ENCODE data around the gene MSGN1. TPM values are rescaled to one million over a fixed set of nuclear protein-coding genes. Genes with fewer than 3 reads are reported as not detected.
"Not testable (repeated sequence)": the region's sequence is repeated elsewhere in the genome, so short reads cannot be mapped to it uniquely, and the experiment has no call there.

MSGN1 gene
- total RNA-seq, 1 donor from 2014 or later = not detected

DNA sequence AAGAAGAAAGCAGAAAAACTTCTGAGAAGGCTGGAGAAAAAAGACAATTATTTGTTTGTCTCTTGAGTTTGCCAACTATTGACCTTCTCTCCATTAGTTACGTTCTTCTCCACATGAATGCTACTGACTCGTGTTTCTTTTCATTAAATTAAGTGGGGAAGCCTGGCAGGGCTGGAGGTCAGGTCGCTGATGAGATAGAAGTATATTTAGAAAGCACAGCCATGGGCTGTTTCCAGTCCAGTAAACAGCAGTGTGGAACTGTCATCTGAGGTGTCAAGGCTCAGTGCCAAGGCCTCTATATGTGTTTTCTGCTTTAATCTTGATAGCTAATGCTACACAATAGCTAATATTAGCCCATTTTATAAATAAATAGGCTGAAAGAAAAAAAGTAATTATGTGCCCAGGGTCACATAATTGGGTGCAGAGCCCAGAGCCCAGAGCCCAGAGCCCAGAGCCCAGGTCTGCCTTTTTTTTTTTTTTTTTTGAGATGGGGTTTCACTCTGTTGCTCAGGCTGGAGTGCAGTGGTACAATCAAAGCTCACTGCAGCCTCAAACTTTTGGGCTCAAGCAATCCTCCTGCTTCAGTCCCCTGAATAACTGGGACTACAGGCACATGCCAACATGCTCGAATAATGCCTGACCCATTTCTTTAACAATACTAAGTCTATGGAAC is 6.3 kb downstream of the MSGN1 start:
- Mint-ChIP-seq H3K27me3 (ENCODE audit: low read depth) (peaks cover 15% of the 10 kb centered on the region), H3K4me3 (ENCODE audit: unreplicated experiment) (no peak overlapping the region), H3K4me1 (ENCODE audit: low read depth) (peaks cover 3% of the 10 kb centered on the region), H3K9me3 (ENCODE audit: low read depth) (no peaks in the 10 kb centered on the region), H3K27ac (ENCODE audit: unreplicated experiment) (no peak overlapping the region), H3K36me3 (ENCODE audit: low read depth) (peaks cover 4% of the 10 kb centered on the region)
- no peak for DNase-seq (ENCODE audit: low spot score)
- TF ChIP-seq, protein P1, sequence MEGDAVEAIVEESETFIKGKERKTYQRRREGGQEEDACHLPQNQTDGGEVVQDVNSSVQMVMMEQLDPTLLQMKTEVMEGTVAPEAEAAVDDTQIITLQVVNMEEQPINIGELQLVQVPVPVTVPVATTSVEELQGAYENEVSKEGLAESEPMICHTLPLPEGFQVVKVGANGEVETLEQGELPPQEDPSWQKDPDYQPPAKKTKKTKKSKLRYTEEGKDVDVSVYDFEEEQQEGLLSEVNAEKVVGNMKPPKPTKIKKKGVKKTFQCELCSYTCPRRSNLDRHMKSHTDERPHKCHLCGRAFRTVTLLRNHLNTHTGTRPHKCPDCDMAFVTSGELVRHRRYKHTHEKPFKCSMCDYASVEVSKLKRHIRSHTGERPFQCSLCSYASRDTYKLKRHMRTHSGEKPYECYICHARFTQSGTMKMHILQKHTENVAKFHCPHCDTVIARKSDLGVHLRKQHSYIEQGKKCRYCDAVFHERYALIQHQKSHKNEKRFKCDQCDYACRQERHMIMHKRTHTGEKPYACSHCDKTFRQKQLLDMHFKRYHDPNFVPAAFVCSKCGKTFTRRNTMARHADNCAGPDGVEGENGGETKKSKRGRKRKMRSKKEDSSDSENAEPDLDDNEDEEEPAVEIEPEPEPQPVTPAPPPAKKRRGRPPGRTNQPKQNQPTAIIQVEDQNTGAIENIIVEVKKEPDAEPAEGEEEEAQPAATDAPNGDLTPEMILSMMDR (IDR thresholded peaks at IDR 0.05) = no peak

DNA sequence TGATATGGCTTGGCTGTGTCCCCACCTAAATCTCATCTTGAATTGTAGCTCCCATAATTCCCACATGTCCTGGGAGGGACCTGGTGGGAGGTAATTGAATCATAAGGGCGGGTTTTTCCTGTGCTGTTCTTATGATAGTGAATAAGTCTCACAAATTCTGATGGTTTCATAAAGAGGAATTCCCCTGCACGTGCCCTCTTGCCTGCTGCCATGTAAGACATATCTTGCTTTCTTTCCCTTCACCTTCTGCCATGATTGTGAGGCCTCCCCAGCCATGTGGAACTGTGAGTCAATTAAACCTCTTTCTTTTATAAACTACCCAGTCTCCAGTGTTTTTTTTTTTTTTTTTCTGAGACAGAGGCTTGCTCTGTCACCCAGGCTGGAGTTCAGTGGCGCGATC is 7.4 kb downstream of the MSGN1 start:
- not testable (repeated sequence) for H3K4me1 Mint-ChIP-seq (ENCODE audit: low read depth); H3K36me3 Mint-ChIP-seq (ENCODE audit: low read depth); H3K4me3 Mint-ChIP-seq (ENCODE audit: unreplicated experiment); DNase-seq (ENCODE audit: low spot score); H3K9me3 Mint-ChIP-seq (ENCODE audit: low read depth); H3K27ac Mint-ChIP-seq (ENCODE audit: unreplicated experiment)
- H3K27me3 Mint-ChIP-seq (ENCODE audit: low read depth) = peaks cover 21% of the 10 kb centered on the region

DNA sequence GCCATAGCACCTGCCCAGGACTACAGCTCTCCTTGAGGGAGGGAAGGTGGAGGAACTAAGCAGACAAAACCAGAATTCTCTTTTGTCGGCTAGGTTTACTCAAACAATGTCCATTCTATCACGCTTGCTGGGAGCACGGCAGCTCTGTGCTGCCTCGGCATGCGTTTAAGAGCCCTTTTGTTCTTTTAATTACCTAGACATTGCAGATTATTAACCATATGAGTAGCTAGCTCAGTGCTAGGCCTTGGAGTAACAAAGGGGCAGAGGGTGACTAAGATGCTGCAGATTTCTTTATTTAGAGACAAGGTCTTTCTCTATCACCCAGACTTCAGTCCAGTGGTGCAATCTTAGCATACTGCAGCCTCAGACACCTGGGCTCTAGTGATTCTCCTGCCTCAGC is 11.1 kb downstream of the MSGN1 start:
- Mint-ChIP-seq H3K27ac (ENCODE audit: unreplicated experiment) (no peak overlapping the region), H3K9me3 (ENCODE audit: low read depth) (no peaks in the 10 kb centered on the region), H3K4me3 (ENCODE audit: unreplicated experiment) (no peak overlapping the region), H3K4me1 (ENCODE audit: low read depth) (peaks cover 4% of the 10 kb centered on the region), H3K36me3 (ENCODE audit: low read depth) (peaks cover 4% of the 10 kb centered on the region), H3K27me3 (ENCODE audit: low read depth) (peaks cover 44% of the 10 kb centered on the region)
- TF ChIP-seq, protein P1 (IDR thresholded peaks at IDR 0.05) = no peak
- DNase-seq (ENCODE audit: low spot score) = no peak

DNA sequence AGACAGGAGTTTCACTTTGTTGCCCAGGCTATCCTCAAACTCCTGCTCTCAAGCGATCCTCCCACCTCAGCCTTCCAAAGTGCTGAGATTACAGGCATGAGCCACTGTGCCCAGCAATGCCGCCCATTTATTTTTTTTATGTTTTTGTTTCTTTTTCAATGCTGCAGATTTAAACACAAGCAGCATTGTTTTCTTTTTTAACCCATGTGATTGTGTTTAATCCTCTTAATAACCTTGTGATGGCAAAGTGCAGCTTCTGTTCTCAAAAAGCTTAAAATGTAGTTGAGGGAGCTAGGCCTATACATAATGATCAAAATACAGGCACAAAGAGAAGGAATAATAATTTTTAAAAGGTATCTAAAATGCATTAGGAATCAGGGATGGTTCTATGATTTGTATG is 11.5 kb downstream of the MSGN1 start:
- Mint-ChIP-seq H3K27me3 (ENCODE audit: low read depth) (peaks cover 45% of the 10 kb centered on the region), H3K9me3 (ENCODE audit: low read depth) (no peaks in the 10 kb centered on the region), H3K27ac (ENCODE audit: unreplicated experiment) (no peak overlapping the region), H3K4me3 (ENCODE audit: unreplicated experiment) (no peak overlapping the region), H3K4me1 (ENCODE audit: low read depth) (peaks cover 4% of the 10 kb centered on the region), H3K36me3 (ENCODE audit: low read depth) (peaks cover 4% of the 10 kb centered on the region)
- DNase-seq (ENCODE audit: low spot score) = no peak
- TF ChIP-seq, protein P1 (IDR thresholded peaks at IDR 0.05) = no peak

DNA sequence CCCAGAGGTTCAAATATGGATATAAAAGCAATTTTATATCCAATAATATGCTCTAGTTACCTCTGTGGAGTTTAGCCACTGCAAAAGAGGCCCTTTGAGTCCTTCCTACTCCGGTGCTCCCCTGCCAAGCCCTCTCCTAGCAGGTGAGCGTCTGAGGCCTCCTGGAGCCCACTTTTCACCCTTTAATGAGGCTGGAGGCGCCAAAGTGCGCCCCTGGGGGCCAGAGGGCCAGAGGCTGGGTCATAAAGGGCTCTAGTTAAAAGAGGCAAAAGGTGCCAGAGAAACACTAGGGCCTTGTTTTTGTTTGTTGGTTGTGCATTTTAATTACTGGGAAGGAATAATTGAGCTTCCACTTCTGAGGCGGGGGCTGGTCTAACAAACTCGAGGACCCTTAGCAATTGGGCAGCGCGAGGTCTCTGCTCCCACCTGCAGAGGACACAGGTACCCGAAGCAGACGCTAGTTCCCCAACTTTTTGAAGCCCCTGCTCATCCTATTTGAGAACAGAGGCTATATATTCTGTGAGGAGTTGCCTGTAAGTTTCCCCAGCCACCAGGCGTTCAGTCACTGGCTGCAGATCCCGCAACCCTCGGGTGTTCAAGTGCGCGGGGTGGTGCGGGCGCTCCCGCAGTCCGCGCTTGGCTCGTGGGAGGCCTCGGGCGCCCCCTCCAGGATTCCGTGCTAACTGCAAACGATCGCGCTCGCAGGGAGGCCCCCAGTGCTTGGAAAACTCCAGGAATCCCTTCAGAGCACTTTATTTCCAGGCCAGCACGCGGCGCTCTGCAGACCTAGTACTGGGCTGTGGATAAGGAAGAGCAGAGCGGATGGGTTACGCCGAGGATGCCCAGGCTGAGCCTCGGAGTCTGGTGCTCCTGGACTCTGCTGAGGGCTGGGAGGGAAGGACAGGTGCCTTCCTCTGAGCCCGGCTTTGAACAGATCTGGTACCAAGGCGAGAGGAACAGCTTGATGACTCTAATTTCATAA is 14.1 kb downstream of the MSGN1 start:
- Mint-ChIP-seq H3K36me3 (ENCODE audit: low read depth) (peaks cover 4% of the 10 kb centered on the region), H3K4me3 (ENCODE audit: unreplicated experiment) (peak overlapping the region; percentile 41), H3K27ac (ENCODE audit: unreplicated experiment) (no peak overlapping the region), H3K9me3 (ENCODE audit: low read depth) (no peaks in the 10 kb centered on the region), H3K27me3 (ENCODE audit: low read depth) (peaks cover 48% of the 10 kb centered on the region), H3K4me1 (ENCODE audit: low read depth) (peaks cover 4% of the 10 kb centered on the region)
- no peak for DNase-seq (ENCODE audit: low spot score)
- TF ChIP-seq, protein P1 (IDR thresholded peaks at IDR 0.05) = peak; percentile 88

All from chondrocyte (in vitro differentiated cells).